Measurements from ENCODE around the gene GNAQ. TPM values are rescaled to one million over a fixed set of nuclear protein-coding genes. Genes with fewer than 3 reads are reported as not detected.

Gene GNAQ
- total RNA-seq, 1 donor from 2014 or later = 35.4 TPM

GRCh38 chr9:77805810-77806209, 225.8 kb downstream of the GNAQ start:
- no peaks in the 10 kb centered on the region for H3K27me3 ChIP-seq (ENCODE audit: control insufficient read depth, insufficient read depth, low read length)
- no peaks in the 10 kb centered on the region for H3K36me3 ChIP-seq (ENCODE audit: control insufficient read depth, insufficient read depth, low read length)
- H3K4me3 ChIP-seq (ENCODE audit: low read depth, low read length) = no peak overlapping the region
- no peak for TF ChIP-seq CTCF (IDR thresholded peaks at IDR 0.05; ENCODE audit: insufficient read depth, low read length, poor library complexity, severe bottlenecking)
- no peak for DNase-seq (ENCODE audit: low read depth)

GRCh38 chr9:77803423-77803822, 228.2 kb downstream of the GNAQ start:
- no peaks in the 10 kb centered on the region for H3K27me3 ChIP-seq (ENCODE audit: control insufficient read depth, insufficient read depth, low read length)
- no peak for TF ChIP-seq CTCF (IDR thresholded peaks at IDR 0.05; ENCODE audit: insufficient read depth, low read length, poor library complexity, severe bottlenecking)
- H3K4me3 ChIP-seq (ENCODE audit: low read depth, low read length) = no peak overlapping the region
- no peak for DNase-seq (ENCODE audit: low read depth)
- no peaks in the 10 kb centered on the region for H3K36me3 ChIP-seq (ENCODE audit: control insufficient read depth, insufficient read depth, low read length)

GRCh38 chr9:77802515-77803293, 228.9 kb downstream of the GNAQ start:
- DNase-seq (ENCODE audit: low read depth) = no peak
- TF ChIP-seq CTCF (IDR thresholded peaks at IDR 0.05; ENCODE audit: insufficient read depth, low read length, poor library complexity, severe bottlenecking) = no peak
- Histone ChIP-seq H3K36me3 (ENCODE audit: control insufficient read depth, insufficient read depth, low read length) (no peaks in the 10 kb centered on the region), H3K4me3 (ENCODE audit: low read depth, low read length) (no peak overlapping the region), H3K27me3 (ENCODE audit: control insufficient read depth, insufficient read depth, low read length) (no peaks in the 10 kb centered on the region)

GRCh38 chr9:77802064-77802463, 229.5 kb downstream of the GNAQ start:
- no peak for TF ChIP-seq CTCF (IDR thresholded peaks at IDR 0.05; ENCODE audit: insufficient read depth, low read length, poor library complexity, severe bottlenecking)
- no peak overlapping the region for H3K4me3 ChIP-seq (ENCODE audit: low read depth, low read length)
- DNase-seq (ENCODE audit: low read depth) = no peak
- no peaks in the 10 kb centered on the region for H3K36me3 ChIP-seq (ENCODE audit: control insufficient read depth, insufficient read depth, low read length)
- H3K27me3 ChIP-seq (ENCODE audit: control insufficient read depth, insufficient read depth, low read length) = no peaks in the 10 kb centered on the region

- TF ChIP-seq CTCF (IDR thresholded peaks at IDR 0.05; ENCODE audit: insufficient read depth, low read length, poor library complexity, severe bottlenecking) = no peak
- Histone ChIP-seq H3K36me3 (ENCODE audit: control insufficient read depth, insufficient read depth, low read length) (peaks cover 2% of the 10 kb centered on the region), H3K27me3 (ENCODE audit: control insufficient read depth, insufficient read depth, low read length) (no peaks in the 10 kb centered on the region), H3K4me3 (ENCODE audit: low read depth, low read length) (no peak overlapping the region)
- DNase-seq (ENCODE audit: low read depth) = no peak
Observed at GRCh38 chr9:77800924-77801551, 230.6 kb downstream of the GNAQ start.

Measured in kidney epithelial cell (primary cell).